Kidney epithelial cell (primary cell): Measurements from ENCODE around the gene CISH. TPM values are rescaled to one million over a fixed set of nuclear protein-coding genes. Genes with fewer than 3 reads are reported as not detected.

Experiments used
- DNase-seq: peaks from one replicate; pipeline ENCODE4 v3.0.0-alpha.2; 2010; ENCODE audit warnings: low read depth
- H3K27me3 ChIP-seq: 2 replicates; pipeline ENCODE4 v1.6.0; 2011; ENCODE audit warnings: low read length; ENCODE audit not compliant: control insufficient read depth, insufficient read depth
- H3K36me3 ChIP-seq: 2 replicates; pipeline ENCODE4 v1.5.1; 2011; ENCODE audit warnings: low read length; ENCODE audit not compliant: control insufficient read depth, insufficient read depth
- H3K4me3 ChIP-seq: 2 replicates; pipeline ENCODE4 v1.5.1; 2011; ENCODE audit warnings: low read depth, mild to moderate bottlenecking, control low read depth, low read length
- total RNA-seq: library from RNA; depleted of rRNA; stranded (reverse); fragments of >200 nt; gene quantifications from 2 replicates; pipeline ENCODE4 v1.2.3, GENCODE V29; 2015
- TF ChIP-seq, protein P1 (sequence below): IDR thresholded peaks from 2 replicates; pipeline ENCODE4 v1.5.1; 2011; ENCODE audit warnings: mild to moderate bottlenecking, moderate library complexity, low read length, control low read depth, inconsistent platforms; ENCODE audit not compliant: insufficient read depth, poor library complexity, severe bottlenecking

The CISH gene
- total RNA-seq, 1 donor from 2014 or later = 4.8 TPM

DNA sequence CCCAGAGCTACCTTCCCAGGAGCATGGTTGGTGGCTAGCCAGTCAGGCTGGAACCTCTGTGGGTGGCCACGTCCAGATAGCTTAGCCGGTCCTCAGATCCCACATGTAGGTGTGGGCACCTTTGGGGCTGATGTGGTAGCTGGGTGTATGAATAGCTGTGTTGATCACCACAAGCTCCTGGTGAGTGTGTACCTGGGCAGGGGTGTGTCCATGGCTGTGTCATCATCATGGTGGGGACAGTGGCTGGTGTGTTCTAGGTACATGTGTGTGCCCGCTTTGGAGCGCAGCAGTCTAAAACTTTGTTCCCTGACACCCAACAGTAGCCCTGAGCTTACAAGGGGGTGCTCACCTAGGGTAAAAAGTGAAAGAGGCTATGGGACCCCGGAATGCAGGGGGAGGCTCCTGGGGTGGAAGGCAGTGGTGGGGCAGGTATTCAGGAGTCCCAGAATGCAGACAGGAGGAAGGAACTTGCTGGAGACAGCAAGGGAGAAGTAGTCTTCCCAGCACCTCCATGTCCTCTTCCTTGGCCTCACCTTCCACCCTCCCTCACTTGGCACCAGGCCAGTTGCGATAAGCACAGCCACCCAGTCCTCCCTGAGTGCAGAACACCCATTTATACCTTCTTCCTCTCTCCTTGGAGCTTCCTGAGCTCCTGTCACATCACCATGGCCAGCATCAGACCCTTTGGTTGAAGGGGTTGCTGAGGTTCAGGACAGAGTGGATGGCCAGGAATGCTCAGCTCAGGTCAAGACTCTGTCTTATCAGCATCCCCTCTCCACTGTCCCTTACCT lies 1.2 kb downstream of the CISH start:
- TF ChIP-seq, protein P1, sequence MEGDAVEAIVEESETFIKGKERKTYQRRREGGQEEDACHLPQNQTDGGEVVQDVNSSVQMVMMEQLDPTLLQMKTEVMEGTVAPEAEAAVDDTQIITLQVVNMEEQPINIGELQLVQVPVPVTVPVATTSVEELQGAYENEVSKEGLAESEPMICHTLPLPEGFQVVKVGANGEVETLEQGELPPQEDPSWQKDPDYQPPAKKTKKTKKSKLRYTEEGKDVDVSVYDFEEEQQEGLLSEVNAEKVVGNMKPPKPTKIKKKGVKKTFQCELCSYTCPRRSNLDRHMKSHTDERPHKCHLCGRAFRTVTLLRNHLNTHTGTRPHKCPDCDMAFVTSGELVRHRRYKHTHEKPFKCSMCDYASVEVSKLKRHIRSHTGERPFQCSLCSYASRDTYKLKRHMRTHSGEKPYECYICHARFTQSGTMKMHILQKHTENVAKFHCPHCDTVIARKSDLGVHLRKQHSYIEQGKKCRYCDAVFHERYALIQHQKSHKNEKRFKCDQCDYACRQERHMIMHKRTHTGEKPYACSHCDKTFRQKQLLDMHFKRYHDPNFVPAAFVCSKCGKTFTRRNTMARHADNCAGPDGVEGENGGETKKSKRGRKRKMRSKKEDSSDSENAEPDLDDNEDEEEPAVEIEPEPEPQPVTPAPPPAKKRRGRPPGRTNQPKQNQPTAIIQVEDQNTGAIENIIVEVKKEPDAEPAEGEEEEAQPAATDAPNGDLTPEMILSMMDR = no peak
- Histone ChIP-seq H3K27me3 (peaks cover 8% of the 10 kb centered on the region), H3K4me3 (peak overlapping the region; percentile 63), H3K36me3 (no peaks in the 10 kb centered on the region)
- no peak for DNase-seq

DNA sequence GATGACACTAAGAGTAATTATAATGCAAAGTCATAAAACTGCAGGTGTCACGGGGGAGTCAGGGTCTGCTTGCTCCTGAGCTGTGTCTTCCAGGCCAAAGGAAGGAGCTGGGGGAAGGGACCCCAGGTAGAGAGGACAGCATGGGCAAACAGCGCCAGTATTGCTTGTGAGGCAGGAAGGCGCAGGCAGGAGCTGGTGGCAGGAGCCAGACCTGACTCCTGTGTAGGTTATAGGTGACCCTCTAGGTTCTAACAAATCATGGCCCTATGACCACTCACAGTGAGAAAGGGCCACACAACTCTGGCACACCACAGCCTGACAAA lies 1.9 kb downstream of the CISH start:
- no peak for DNase-seq
- H3K4me3 ChIP-seq = no peak overlapping the region
- TF ChIP-seq, protein P1 = no peak

DNA sequence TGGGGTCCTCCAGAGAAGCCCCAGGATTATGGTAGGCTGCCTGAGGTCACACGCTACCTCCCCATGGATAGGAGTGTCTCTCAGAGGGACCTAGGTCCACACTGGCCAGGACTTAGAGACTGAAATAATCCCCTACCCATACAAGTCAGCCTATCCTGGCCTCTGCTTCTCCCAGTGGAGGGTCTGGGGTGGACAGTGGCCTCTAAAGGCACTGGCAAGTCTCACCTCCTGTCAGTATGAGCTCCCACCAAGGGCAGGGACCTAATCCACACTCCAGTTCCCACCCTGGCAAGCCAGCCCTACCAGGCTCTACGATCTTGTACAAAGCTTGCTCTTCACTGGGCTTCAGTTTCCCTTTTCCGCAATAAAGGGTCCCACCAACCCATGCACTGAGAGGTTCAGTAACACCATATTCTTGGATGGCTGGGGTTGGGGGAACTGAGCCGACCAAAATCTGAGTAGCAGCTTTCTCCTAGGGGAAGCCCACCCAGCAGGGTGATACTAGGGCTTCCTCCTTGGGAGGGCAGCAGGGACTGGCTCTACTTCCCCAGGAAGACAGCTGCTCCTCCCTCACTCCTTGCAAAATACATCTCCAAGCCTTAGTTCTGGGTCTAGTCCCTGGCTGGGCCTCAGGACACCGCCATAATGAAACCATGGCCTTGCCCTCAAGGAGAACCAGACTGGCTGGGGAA lies 2.4 kb downstream of the CISH start:
- TF ChIP-seq, protein P1 = no peak
- Histone ChIP-seq H3K4me3 (no peak overlapping the region), H3K27me3 (peaks cover 8% of the 10 kb centered on the region), H3K36me3 (no peaks in the 10 kb centered on the region)
- DNase-seq = no peak

More for the DNA sequence above, 1.9 kb downstream of the CISH start:
- H3K36me3 ChIP-seq = no peaks in the 10 kb centered on the region
- H3K27me3 ChIP-seq = peaks cover 8% of the 10 kb centered on the region

DNA sequence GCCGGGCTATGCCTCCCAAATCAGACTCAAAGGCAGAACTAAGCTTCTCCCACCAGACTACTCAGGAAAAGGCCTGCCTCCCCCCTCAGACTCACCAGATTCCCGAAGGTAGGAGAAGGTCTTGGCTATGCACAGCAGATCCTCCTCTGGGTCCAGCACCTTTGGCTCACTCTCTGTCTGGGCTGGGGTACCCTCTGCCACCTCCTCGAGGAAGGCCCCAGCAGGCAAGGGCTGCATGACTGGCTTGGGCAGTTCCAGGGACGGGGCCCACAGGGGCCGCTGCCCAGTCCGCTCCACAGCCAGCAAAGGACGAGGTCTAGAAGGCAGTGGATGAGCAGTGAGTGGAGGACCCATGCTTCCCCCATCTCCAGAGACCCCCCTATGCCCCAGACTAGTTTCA lies 3.3 kb downstream of the CISH start:
- TF ChIP-seq, protein P1 = no peak
- DNase-seq = no peak
- H3K27me3 ChIP-seq = peaks cover 5% of the 10 kb centered on the region
- no peak overlapping the region for H3K4me3 ChIP-seq
- no peaks in the 10 kb centered on the region for H3K36me3 ChIP-seq

DNA sequence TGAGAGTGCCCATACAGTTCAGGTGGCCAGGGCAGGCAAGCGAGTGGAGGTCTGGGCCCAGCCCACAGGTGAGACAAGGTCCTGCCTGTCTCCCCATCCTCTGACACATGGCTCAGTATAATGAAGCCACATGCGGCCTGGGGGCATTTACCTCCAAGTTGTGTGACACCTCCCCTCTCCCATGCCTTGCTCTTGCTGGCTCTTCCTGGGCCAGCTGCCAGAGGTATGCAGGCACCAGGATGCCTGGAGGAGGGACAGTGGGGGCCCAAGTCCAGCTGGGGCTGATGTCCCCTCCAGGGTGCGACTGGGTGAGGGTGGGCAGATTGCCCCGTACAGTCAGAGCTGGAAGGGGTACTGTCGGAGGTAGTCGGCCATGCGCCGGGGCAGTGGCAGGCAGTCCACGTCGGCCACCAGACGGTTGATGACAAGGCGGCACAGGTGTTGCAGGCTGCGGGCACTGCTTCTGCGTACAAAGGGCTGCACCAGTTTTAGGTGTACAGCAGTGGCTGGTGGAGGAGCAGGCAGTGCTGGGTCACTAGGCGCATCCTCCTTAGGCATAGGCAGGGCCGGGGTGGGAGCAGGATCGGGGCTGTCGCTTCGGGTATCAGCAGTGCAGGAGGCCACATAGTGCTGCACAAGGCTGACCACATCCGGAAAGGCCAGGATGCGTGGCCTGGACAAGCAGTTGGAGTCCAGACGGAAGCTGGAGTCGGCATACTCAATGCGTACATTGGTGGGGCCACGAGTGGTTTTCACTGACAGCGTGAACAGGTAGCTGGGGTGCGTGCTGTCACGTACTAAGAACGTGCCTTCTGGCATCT lies 4.1 kb downstream of the CISH start:
- H3K27me3 ChIP-seq = peaks cover under 1% of the 10 kb centered on the region
- DNase-seq = no peak
- TF ChIP-seq, protein P1 = no peak
- no peak overlapping the region for H3K4me3 ChIP-seq
- no peaks in the 10 kb centered on the region for H3K36me3 ChIP-seq
